ENCODE results near the gene FSD1.

- TF ChIP-seq CTCF (conservative IDR thresholded peaks at IDR 0.05) (no peak), ZFX (IDR thresholded peaks at IDR 0.05) (no peak)
These were observed 68.0 kb downstream of the FSD1 start for GRCh38 chr19:4372165-4373012.

All from C4-2B (cell line).